Thymus (tissue), 11 donors: Measurements from ENCODE around the gene SLC16A7. TPM values are rescaled to one million over a fixed set of nuclear protein-coding genes. Genes with fewer than 3 reads are reported as not detected.

Experiments used
- DNase-seq, 9 donors: peaks; one replicate each; pipeline ENCODE4 v3.0.0-alpha.2; 2013; ENCODE audit warnings: low spot score in 9 of 9, low read depth in 6 of 9, missing footprints in 1 of 9
- H3K27ac ChIP-seq, 2 donors: one replicate each; pipeline ENCODE4 v1.5.1; 2013; ENCODE audit warnings: control low read depth in 1 of 2, low read depth in 1 of 2, low read length in 1 of 2, mild to moderate bottlenecking in 1 of 2, moderate library complexity in 1 of 2
- H3K27me3 ChIP-seq, 2 donors: one replicate each; pipeline ENCODE4 v1.5.1; 2013; ENCODE audit warnings: low read length in 1 of 2; ENCODE audit not compliant: control insufficient read depth in 2 of 2, insufficient read depth in 1 of 2
- H3K36me3 ChIP-seq, 2 donors: one replicate each; pipeline ENCODE4 v1.5.1; 2013; ENCODE audit warnings: low read length in 1 of 2, mild to moderate bottlenecking in 1 of 2, moderate library complexity in 1 of 2; ENCODE audit not compliant: control insufficient read depth in 2 of 2, insufficient read depth in 2 of 2
- H3K4me1 ChIP-seq, 2 donors: one replicate each; pipeline ENCODE4 v1.5.1; 2013; ENCODE audit warnings: low read length in 2 of 2; ENCODE audit not compliant: control insufficient read depth in 2 of 2, insufficient read depth in 2 of 2
- H3K4me3 ChIP-seq, 2 donors: one replicate each; pipeline ENCODE4 v1.5.1; 2013; ENCODE audit warnings: low read length in 2 of 2, control low read depth in 1 of 2, mild to moderate bottlenecking in 1 of 2
- H3K9me3 ChIP-seq, 2 donors: one replicate each; pipeline ENCODE4 v1.5.1; 2013; ENCODE audit warnings: low read length in 1 of 2, mild to moderate bottlenecking in 1 of 2; ENCODE audit not compliant: control insufficient read depth in 2 of 2, insufficient read depth in 1 of 2
- WGBS: extraction: QIAGEN DNeasy Blood & Tissue Kit; methylation state at CpG from one replicate; pipeline ENCODE4 v1.1.7; 2013; 5-methylcytosine and 5-hydroxymethylcytosine counted together
- polyA plus RNA-seq: library from polyadenylated mRNA; stranded (reverse); fragments of 200-250 nt; gene quantifications from one replicate; pipeline ENCODE4 v1.2.3, GENCODE V29; 2013
- total RNA-seq: library from RNA; stranded (reverse); fragments of 120-200 nt; gene quantifications from one replicate; pipeline ENCODE4 v1.2.4, GENCODE V29; 2013
- donor health status: healthy.

SLC16A7 gene
- total and polyA plus RNA-seq, 2 donors: 6.2 to 11.0 TPM

- no peaks in the 10 kb centered on the region for H3K4me1 ChIP-seq
- DNase-seq: no peak
- no peak overlapping the region for H3K4me3 ChIP-seq
- no peaks in the 10 kb centered on the region for H3K9me3 ChIP-seq
- H3K27me3 ChIP-seq: no peaks in the 10 kb centered on the region
- no peak overlapping the region for H3K27ac ChIP-seq
- H3K36me3 ChIP-seq: peaks cover 0 to 2% of the 10 kb centered on the region in 2 donors
These were observed 112.2 kb downstream of the SLC16A7 start for GRCh38 chr12:59708064-59708463.

- 97% methylated on average over 1 of the region's 1 CpG for WGBS
- H3K27me3 ChIP-seq: no peaks in the 10 kb centered on the region
- DNase-seq: no peak
- H3K36me3 ChIP-seq: peaks cover 0 to 2% of the 10 kb centered on the region in 2 donors
- H3K27ac ChIP-seq: no peak overlapping the region
- H3K4me1 ChIP-seq: no peaks in the 10 kb centered on the region
- H3K9me3 ChIP-seq: no peaks in the 10 kb centered on the region
- H3K4me3 ChIP-seq: no peak overlapping the region
These were observed 112.7 kb downstream of the SLC16A7 start for GRCh38 chr12:59708484-59708883.

- H3K27me3 ChIP-seq: no peaks in the 10 kb centered on the region
- no peaks in the 10 kb centered on the region for H3K36me3 ChIP-seq
- H3K4me1 ChIP-seq: no peaks in the 10 kb centered on the region
- no peak overlapping the region for H3K27ac ChIP-seq
- no peak for DNase-seq
- H3K9me3 ChIP-seq: no peaks in the 10 kb centered on the region
- no peak overlapping the region for H3K4me3 ChIP-seq
- 99% methylated on average over 1 of the region's 1 CpG for WGBS
These were observed 114.3 kb downstream of the SLC16A7 start for GRCh38 chr12:59710004-59710628.

- DNase-seq: no peak
- H3K27me3 ChIP-seq: no peaks in the 10 kb centered on the region
- H3K4me1 ChIP-seq: no peaks in the 10 kb centered on the region
- no peaks in the 10 kb centered on the region for H3K9me3 ChIP-seq
- WGBS: 98% methylated on average over 2 of the region's 2 CpGs
- no peak overlapping the region for H3K27ac ChIP-seq
- no peaks in the 10 kb centered on the region for H3K36me3 ChIP-seq
- no peak overlapping the region for H3K4me3 ChIP-seq
These were observed 115.1 kb downstream of the SLC16A7 start for GRCh38 chr12:59710964-59711363.

GRCh38 chr12:59715434-59715833, 119.6 kb downstream of the SLC16A7 start:
- no peak overlapping the region for H3K4me3 ChIP-seq
- no peaks in the 10 kb centered on the region for H3K36me3 ChIP-seq
- H3K4me1 ChIP-seq: no peaks in the 10 kb centered on the region
- H3K9me3 ChIP-seq: no peaks in the 10 kb centered on the region
- WGBS: 97% methylated on average over 2 of the region's 2 CpGs
- H3K27ac ChIP-seq: no peak overlapping the region
- no peaks in the 10 kb centered on the region for H3K27me3 ChIP-seq
- no peak for DNase-seq

- no peak for DNase-seq
- no peaks in the 10 kb centered on the region for H3K9me3 ChIP-seq
- H3K4me1 ChIP-seq: no peaks in the 10 kb centered on the region
- no peak overlapping the region for H3K27ac ChIP-seq
- no peak overlapping the region for H3K4me3 ChIP-seq
- no peaks in the 10 kb centered on the region for H3K27me3 ChIP-seq
- 76% methylated on average over 4 of the region's 4 CpGs for WGBS
- no peaks in the 10 kb centered on the region for H3K36me3 ChIP-seq
These were observed 120.2 kb downstream of the SLC16A7 start for GRCh38 chr12:59716043-59716442.

- no peaks in the 10 kb centered on the region for H3K27me3 ChIP-seq
- 98% methylated on average over 2 of the region's 2 CpGs for WGBS
- no peak overlapping the region for H3K4me3 ChIP-seq
- DNase-seq: no peak
- H3K27ac ChIP-seq: no peak overlapping the region
- no peaks in the 10 kb centered on the region for H3K4me1 ChIP-seq
- H3K9me3 ChIP-seq: no peaks in the 10 kb centered on the region
- H3K36me3 ChIP-seq: no peaks in the 10 kb centered on the region
These were observed 121.6 kb downstream of the SLC16A7 start for GRCh38 chr12:59717436-59717835.

GRCh38 chr12:59719701-59720100, 123.9 kb downstream of the SLC16A7 start:
- DNase-seq: no peak
- Histone ChIP-seq H3K9me3 (no peaks in the 10 kb centered on the region), H3K27me3 (no peaks in the 10 kb centered on the region), H3K27ac (no peak overlapping the region), H3K4me1 (no peaks in the 10 kb centered on the region), H3K36me3 (no peaks in the 10 kb centered on the region), H3K4me3 (no peak overlapping the region)
- 97% methylated on average over 2 of the region's 2 CpGs for WGBS

GRCh38 chr12:59723520-59723919, 127.7 kb downstream of the SLC16A7 start:
- no peak for DNase-seq
- no peaks in the 10 kb centered on the region for H3K27me3 ChIP-seq
- 73% methylated on average over 2 of the region's 2 CpGs for WGBS
- no peaks in the 10 kb centered on the region for H3K9me3 ChIP-seq
- H3K4me1 ChIP-seq: no peaks in the 10 kb centered on the region
- H3K36me3 ChIP-seq: no peaks in the 10 kb centered on the region
- no peak overlapping the region for H3K4me3 ChIP-seq
- H3K27ac ChIP-seq: no peak overlapping the region
